CD8-positive, alpha-beta memory T cell (primary cell): Measurements from ENCODE around the gene SLC12A3. TPM values are rescaled to one million over a fixed set of nuclear protein-coding genes. Genes with fewer than 3 reads are reported as not detected.

Experiments
- CTCF ChIA-PET: fragments of 350-600 bp; sonication (Branson Sonifier 250); formaldehyde crosslinking; loops from one replicate; lab custom pipeline; 2021; ENCODE audit warnings: antibody characterized with exemption; lab: Charles Lee
- POLR2A ChIA-PET: fragments of 350-600 bp; sonication (Branson Sonifier 250); formaldehyde crosslinking; loops from one replicate; lab custom pipeline; 2021; ENCODE audit warnings: antibody characterized with exemption; lab: Charles Lee
- DNase-seq, 5 donors: peaks; one replicate each; pipeline versions ENCODE4 v3.0.0 to v3.0.0-alpha.2; 2020 to 2022; ENCODE audit warnings: mixed read lengths in 1 of 5
- H3K27ac ChIP-seq: one replicate; pipeline ENCODE4 v1.7.0; 2013; ENCODE audit warnings: low read depth, mild to moderate bottlenecking, low read length, moderate library complexity
- H3K27me3 ChIP-seq: 2 replicates; pipeline ENCODE4 v1.7.0; 2013; ENCODE audit warnings: low read length, mild to moderate bottlenecking; ENCODE audit not compliant: insufficient read depth, poor library complexity, severe bottlenecking
- H3K36me3 ChIP-seq: 2 replicates; pipeline ENCODE4 v1.7.0; 2013; ENCODE audit warnings: mild to moderate bottlenecking, low read length, moderate library complexity; ENCODE audit not compliant: insufficient read depth
- H3K4me1 ChIP-seq: 2 replicates; pipeline ENCODE4 v1.7.0; 2013; ENCODE audit warnings: mild to moderate bottlenecking, low read length, moderate library complexity; ENCODE audit not compliant: insufficient read depth
- H3K4me3 ChIP-seq: 2 replicates; pipeline ENCODE4 v1.7.0; 2013; ENCODE audit warnings: mild to moderate bottlenecking, low read length
- H3K9me3 ChIP-seq: 2 replicates; pipeline ENCODE4 v1.7.0; 2013; ENCODE audit warnings: mild to moderate bottlenecking, low read length
- H3K27ac Mint-ChIP-seq, 8 donors: one replicate each; pipeline ENCODE4 v1.8.0; 2020 to 2021; ENCODE audit warnings: mixed read lengths in 8 of 8, mild to moderate bottlenecking in 6 of 8, inconsistent platforms in 3 of 8, moderate library complexity in 3 of 8
- H3K27me3 Mint-ChIP-seq, 2 donors: one replicate each; pipeline ENCODE4 v1.8.0; 2020 to 2021; ENCODE audit warnings: mixed read lengths in 2 of 2, mild to moderate bottlenecking in 1 of 2, moderate library complexity in 1 of 2
- H3K36me3 Mint-ChIP-seq, 3 donors: one replicate each; pipeline ENCODE4 v1.8.0; 2020 to 2021; ENCODE audit warnings: mixed read lengths in 3 of 3, inconsistent platforms in 1 of 3, mild to moderate bottlenecking in 1 of 3
- H3K4me1 Mint-ChIP-seq, 3 donors: one replicate each; pipeline ENCODE4 v1.8.0; 2020 to 2021; ENCODE audit warnings: mixed read lengths in 3 of 3, inconsistent platforms in 1 of 3, mild to moderate bottlenecking in 1 of 3
- H3K4me3 Mint-ChIP-seq, 7 donors: one replicate each; pipeline ENCODE4 v1.8.0; 2020 to 2021; ENCODE audit warnings: mixed read lengths in 7 of 7, mild to moderate bottlenecking in 6 of 7, moderate library complexity in 4 of 7, inconsistent platforms in 2 of 7
- H3K9me3 Mint-ChIP-seq, 5 donors: one replicate each; pipeline ENCODE4 v1.8.0; 2020 to 2022; ENCODE audit warnings: mixed read lengths in 5 of 5, mild to moderate bottlenecking in 3 of 5, moderate library complexity in 2 of 5, inconsistent platforms in 1 of 5
- polyA plus RNA-seq: library from polyadenylated mRNA; unstranded; fragments of 300-500 nt; fragmentation: Illumina TruSeq; gene quantifications from one replicate; pipeline ENCODE4 v1.2.3, GENCODE V29; 2021
- total RNA-seq, 2 experiments: library from RNA; stranded (reverse); gene quantifications; one replicate each; pipeline ENCODE4 v1.2.3, GENCODE V29; 2021

The SLC12A3 gene
- total and polyA plus RNA-seq, 3 experiments from 2014 or later = not detected

GRCh38 chr16:56956756-56957155, 91.7 kb downstream of the SLC12A3 start:
- Mint-ChIP-seq H3K4me3 (no peak overlapping the region), H3K9me3 (no peaks in the 10 kb centered on the region), H3K27me3 (peaks cover 0 to 1% of the 10 kb centered on the region in 2 donors), H3K4me1 (no peaks in the 10 kb centered on the region), H3K27ac (peak overlapping the region in 1 of 8 donors; percentile 47), H3K36me3 (no peaks in the 10 kb centered on the region)
- no peaks in the 10 kb centered on the region for H3K36me3 ChIP-seq
- H3K4me1 ChIP-seq = no peaks in the 10 kb centered on the region
- H3K27me3 ChIP-seq = no peaks in the 10 kb centered on the region
- no peak overlapping the region for H3K27ac ChIP-seq
- ChIA-PET POLR2A (no interaction called here), CTCF (interaction anchor here (1.4 to 2.5 kb wide), 2 partner anchors 90 to 93 kb away, joined by 3 to 8 read pairs; no protein-coding TSS in a partner anchor)
- no peaks in the 10 kb centered on the region for H3K9me3 ChIP-seq
- no peak overlapping the region for H3K4me3 ChIP-seq
- no peak for DNase-seq

- ChIA-PET POLR2A (interaction anchor here (0.5 kb wide), 1 partner anchor 81 kb away, joined by 4 read pairs; no protein-coding TSS in a partner anchor), CTCF (interaction anchor here (1.0 to 1.1 kb wide), 2 partner anchors 85 to 92 kb away, joined by 3 to 5 read pairs; no protein-coding TSS in a partner anchor)
- H3K9me3 ChIP-seq = no peaks in the 10 kb centered on the region
- no peaks in the 10 kb centered on the region for H3K36me3 ChIP-seq
- H3K4me1 ChIP-seq = peaks cover 16% of the 10 kb centered on the region
- Mint-ChIP-seq H3K36me3 (no peaks in the 10 kb centered on the region), H3K9me3 (no peaks in the 10 kb centered on the region), H3K27ac (no peak overlapping the region), H3K4me3 (no peak overlapping the region), H3K4me1 (peaks cover 13 to 16% (median 16%) of the 10 kb centered on the region in 3 donors), H3K27me3 (peaks cover 0 to 1% of the 10 kb centered on the region in 2 donors)
- H3K27me3 ChIP-seq = no peaks in the 10 kb centered on the region
- no peak overlapping the region for H3K27ac ChIP-seq
- DNase-seq = no peak
- no peak overlapping the region for H3K4me3 ChIP-seq
These were observed 95.8 kb downstream of the SLC12A3 start for GRCh38 chr16:56960681-56961281.

DNA sequence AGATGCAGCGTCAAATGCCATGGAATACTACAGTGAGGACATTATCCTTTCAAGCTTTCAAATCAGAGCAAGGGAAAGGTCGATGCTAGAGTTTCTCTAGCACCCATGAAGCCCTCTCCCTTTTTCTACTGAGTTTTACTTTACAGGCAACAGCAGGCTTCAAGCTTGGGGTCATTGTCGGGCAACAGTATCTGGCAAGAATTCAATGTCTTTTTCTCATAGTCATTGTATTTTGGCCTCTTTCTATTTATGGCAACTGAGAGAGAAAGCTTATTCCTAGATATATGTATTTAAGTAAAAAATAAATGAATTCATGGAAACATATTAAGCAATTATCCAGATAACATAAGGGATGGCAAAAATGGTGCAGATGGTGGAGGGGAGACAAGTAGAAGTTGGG, 96.4 kb downstream of the SLC12A3 start:
- Histone ChIP-seq H3K36me3 (no peaks in the 10 kb centered on the region), H3K4me1 (peaks cover 21% of the 10 kb centered on the region), H3K27ac (no peak overlapping the region), H3K9me3 (no peaks in the 10 kb centered on the region), H3K4me3 (no peak overlapping the region), H3K27me3 (no peaks in the 10 kb centered on the region)
- ChIA-PET POLR2A (interaction anchor here (0.5 kb wide), 1 partner anchor 80 kb away, joined by 4 read pairs; no protein-coding TSS in a partner anchor), CTCF (interaction anchor here (1.0 to 6.2 kb wide), 2 partner anchors 84 to 93 kb away, joined by 3 to 58 read pairs; no protein-coding TSS in a partner anchor)
- H3K27me3 Mint-ChIP-seq = peaks cover 0 to 1% of the 10 kb centered on the region in 2 donors
- H3K4me3 Mint-ChIP-seq = no peak overlapping the region
- H3K9me3 Mint-ChIP-seq = no peaks in the 10 kb centered on the region
- no peaks in the 10 kb centered on the region for H3K36me3 Mint-ChIP-seq
- H3K27ac Mint-ChIP-seq = no peak overlapping the region
- peaks cover 18 to 22% (median 21%) of the 10 kb centered on the region in 3 donors for H3K4me1 Mint-ChIP-seq
- DNase-seq = no peak

- POLR2A ChIA-PET = no interaction called here
- no peak within 1 kb of the TSS for H3K27ac ChIP-seq
- CTCF ChIA-PET = interaction anchor here (0.7 to 6.2 kb wide), 6 partner anchors 9 to 93 kb away, joined by 3 to 80 read pairs (median 24); partner anchors contain the start of gene NLRC5
These were observed 96.9 kb downstream of the SLC12A3 start, which contains the start of gene CETP for GRCh38 chr16:56961851-56962281. TSS of gene CETP (plus strand) at chr16:56961950. CDS start at chr16:56961980, 30 bp downstream.

DNA sequence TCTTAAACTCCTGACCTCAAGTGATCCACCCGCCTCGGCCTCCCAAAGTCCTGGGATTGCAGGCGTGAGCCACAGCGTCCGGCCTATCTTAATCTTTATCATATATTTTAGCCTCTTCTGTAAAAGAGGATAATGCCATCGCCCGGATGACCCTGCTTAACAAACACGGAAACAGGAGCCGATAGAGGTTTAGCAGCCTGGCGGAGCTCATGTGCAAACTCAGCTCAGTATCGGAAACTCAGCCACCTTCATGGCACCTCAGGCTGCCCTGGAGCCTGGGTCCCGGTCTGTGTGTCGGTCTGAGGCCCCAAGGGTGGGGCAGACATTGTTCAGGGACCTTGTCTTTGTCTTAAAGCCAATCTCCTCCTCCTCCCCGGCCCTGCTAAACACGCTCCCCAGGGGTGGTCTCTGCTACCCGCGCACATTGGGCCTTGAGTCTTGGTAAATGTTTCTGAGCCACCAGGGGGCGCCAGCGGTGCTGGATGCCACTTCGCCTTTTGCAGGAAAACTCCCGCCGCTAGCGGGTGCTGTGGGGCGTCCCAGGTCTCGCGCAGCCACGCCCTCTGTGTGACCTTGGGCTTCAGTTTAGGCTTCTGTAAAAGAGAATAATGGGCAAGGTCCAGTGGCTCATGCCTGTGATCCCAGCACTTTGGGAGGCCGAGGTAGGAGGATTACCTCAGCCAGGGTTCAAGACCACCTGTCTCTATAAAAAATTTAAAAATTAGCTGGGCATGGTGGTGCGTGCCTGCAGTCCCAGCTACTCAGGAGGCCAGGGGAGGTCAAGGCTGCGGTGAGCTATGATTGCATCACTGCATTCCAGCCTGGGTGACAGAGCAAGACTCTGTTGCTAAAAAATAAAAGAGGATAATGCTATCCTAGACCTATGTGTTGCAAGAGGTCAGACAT, 99.5 kb downstream of the SLC12A3 start:
- no peak overlapping the region for H3K27ac ChIP-seq
- peak overlapping the region in 4 of 8 donors; percentile 31 to 87 (median 82) for H3K27ac Mint-ChIP-seq

More at GRCh38 chr16:56961851-56962281, 96.9 kb downstream of the SLC12A3 start, which contains the start of gene CETP:
- Mint-ChIP-seq H3K4me3 (no peak within 1 kb of the TSS), H3K27ac (peak within 1 kb of the TSS in 1 of 8 donors; percentile 59), H3K27me3 (peaks cover 0 to 1% of the 10 kb centered on the region in 2 donors), H3K4me1 (peaks cover 18 to 22% (median 21%) of the 10 kb centered on the region in 3 donors), H3K36me3 (no peaks in the 10 kb centered on the region), H3K9me3 (no peaks in the 10 kb centered on the region)
- H3K9me3 ChIP-seq = no peaks in the 10 kb centered on the region
- no peaks in the 10 kb centered on the region for H3K27me3 ChIP-seq
- no peaks in the 10 kb centered on the region for H3K36me3 ChIP-seq
- peaks cover 21% of the 10 kb centered on the region for H3K4me1 ChIP-seq
- H3K4me3 ChIP-seq = no peak within 1 kb of the TSS
- DNase-seq = no peak

More for the DNA sequence above, 99.5 kb downstream of the SLC12A3 start:
- H3K36me3 ChIP-seq = no peaks in the 10 kb centered on the region
- peaks cover 18 to 31% (median 21%) of the 10 kb centered on the region in 3 donors for H3K4me1 Mint-ChIP-seq
- no peaks in the 10 kb centered on the region for H3K9me3 ChIP-seq
- peaks cover 0 to 2% (median 0%) of the 10 kb centered on the region in 3 donors for H3K36me3 Mint-ChIP-seq
- CTCF ChIA-PET = interaction anchor here (0.6 to 6.2 kb wide), 56 partner anchors 11 to 453 kb away, joined by 3 to 91 read pairs (median 4); partner anchors contain the start of genes CPNE2, NLRC5 and PSME3IP1
- H3K4me3 ChIP-seq = no peak overlapping the region
- H3K9me3 Mint-ChIP-seq = no peaks in the 10 kb centered on the region
- no peaks in the 10 kb centered on the region for H3K27me3 ChIP-seq
- POLR2A ChIA-PET = interaction anchor here (0.6 to 1.8 kb wide), 7 partner anchors 25 to 81 kb away, joined by 3 to 7 read pairs (median 4); partner anchors contain the start of gene NLRC5
- peaks cover 0 to 1% of the 10 kb centered on the region in 2 donors for H3K27me3 Mint-ChIP-seq
- H3K4me1 ChIP-seq = peaks cover 21% of the 10 kb centered on the region
- peak overlapping the region in 1 of 7 donors; percentile 11 for H3K4me3 Mint-ChIP-seq
- DNase-seq = peak; percentile 87 to 96 (median 95)

Other genes with a start within 250 kb of the SLC12A3 start
- gene MT1E, start 239.4 kb upstream of the SLC12A3 start, total RNA-seq = 100 to 1,000 TPM; 153 to 163 TPM
- gene MT1E, start 239.4 kb upstream of the SLC12A3 start, polyA plus RNA-seq = 40.4 TPM
- not detected for gene MT1M, start 232.5 kb upstream of the SLC12A3 start, total RNA-seq
- not detected for gene MT1M, start 232.5 kb upstream of the SLC12A3 start, polyA plus RNA-seq
- under 1 TPM in 1 of 2 experiments, not detected in 1; 0.71 TPM for gene MT1A, start 226.5 kb upstream of the SLC12A3 start, total RNA-seq
- not detected for gene MT1A, start 226.5 kb upstream of the SLC12A3 start, polyA plus RNA-seq
- gene MT1B, start 213.3 kb upstream of the SLC12A3 start, total RNA-seq = not detected
- not detected for gene MT1B, start 213.3 kb upstream of the SLC12A3 start, polyA plus RNA-seq
- gene MT1F, start 207.2 kb upstream of the SLC12A3 start, total RNA-seq = 10 to 100 TPM; 17.9 to 18.6 TPM
- 60.7 TPM for gene MT1F, start 207.2 kb upstream of the SLC12A3 start, polyA plus RNA-seq
- gene MT1G, start 197.1 kb upstream of the SLC12A3 start, total RNA-seq = 10 to 100 TPM; 41.0 to 46.8 TPM
- gene MT1G, start 197.1 kb upstream of the SLC12A3 start, polyA plus RNA-seq = not detected
- 1 to 10 TPM; 4.8 to 5.5 TPM for gene MT1H, start 195.4 kb upstream of the SLC12A3 start, total RNA-seq
- not detected for gene MT1H, start 195.4 kb upstream of the SLC12A3 start, polyA plus RNA-seq
- gene MT1X, start 182.7 kb upstream of the SLC12A3 start, total RNA-seq = 10 to 100 TPM; 85.4 to 93.8 TPM
- 181 TPM for gene MT1X, start 182.7 kb upstream of the SLC12A3 start, polyA plus RNA-seq
- 100 to 1,000 TPM; 153 to 155 TPM for gene NUP93, start 135.1 kb upstream of the SLC12A3 start, total RNA-seq
- 93.8 TPM for gene NUP93, start 135.1 kb upstream of the SLC12A3 start, polyA plus RNA-seq
- gene HERPUD1, start 66.9 kb downstream of the SLC12A3 start, total RNA-seq = 100 to 1,000 TPM; 162 to 176 TPM
- 107 TPM for gene HERPUD1, start 66.9 kb downstream of the SLC12A3 start, polyA plus RNA-seq
- not detected for gene CETP, start 96.7 kb downstream of the SLC12A3 start, total RNA-seq
- gene CETP, start 96.7 kb downstream of the SLC12A3 start, polyA plus RNA-seq = not detected
- 100 to 1,000 TPM; 173 to 178 TPM for gene NLRC5, start 124.3 kb downstream of the SLC12A3 start, total RNA-seq
- 165 TPM for gene NLRC5, start 124.3 kb downstream of the SLC12A3 start, polyA plus RNA-seq
- gene CPNE2, start 227.4 kb downstream of the SLC12A3 start, total RNA-seq = 1 to 10 TPM; 9.4 TPM
- gene CPNE2, start 227.4 kb downstream of the SLC12A3 start, polyA plus RNA-seq = 90.4 TPM